Motor neuron (in vitro differentiated cells): ENCODE data around the gene MPPED1. TPM values are rescaled to one million over a fixed set of nuclear protein-coding genes. Genes with fewer than 3 reads are reported as not detected.
A peak's percentile ranks its signal among the peaks of the same experiment; 100 is the strongest.

Experiments
- ATAC-seq, 8 experiments: fragments of 200-7000 bp; cut with Tn5 transposase; replicated peaks in 6 of 8; 2 replicates each; pipeline ENCODE4 v1.8.0; 2021; ENCODE audit warnings: mild to moderate bottlenecking in 8 of 8, moderate library complexity in 8 of 8
- H3K27ac ChIP-seq, 2 donors: fragments of 250-450 bp; sonication (Bioruptor Pico); 2 replicates each; pipeline ENCODE4 v1.9.0; 2021; ENCODE audit warnings: antibody characterized with exemption in 2 of 2, mild to moderate bottlenecking in 2 of 2, moderate library complexity in 1 of 2
- H3K4me1 ChIP-seq, 2 donors: fragments of 250-450 bp; sonication (Bioruptor Pico); replicated peaks in 1 of 2; 2 replicates each; pipeline ENCODE4 v1.6.1; 2021; ENCODE audit warnings: antibody characterized with exemption in 2 of 2, mild to moderate bottlenecking in 2 of 2, moderate library complexity in 1 of 2
- H3K4me3 ChIP-seq, 5 donors: fragments of 250-450 bp; sonication (Bioruptor Pico); 2 replicates each; pipeline ENCODE4 v1.9.0; 2021; ENCODE audit warnings: antibody characterized with exemption in 5 of 5, mild to moderate bottlenecking in 5 of 5, moderate library complexity in 4 of 5
- WGBS, 10 experiments: fragments of 450-650 bp; shearing (Covaris generic); methylation state at CpG; one replicate each; pipeline ENCODE4 v1.0.0; 2022; 5-methylcytosine and 5-hydroxymethylcytosine counted together
- in situ Hi-C, 9 experiments: fragments of 400-800 bp; cut with MboI; loops; one replicate each; pipeline ENCODE4 v1.15.0; 2021; ENCODE audit warnings: low sequenced_read_pairs in 9 of 9, low pct_unique_long_range_greater_than_20kb in 2 of 9; ENCODE audit not compliant: unreplicated experiment in 9 of 9
- total RNA-seq, 8 experiments: library from RNA; unstranded; fragments of 300-600 nt; gene quantifications; 2 replicates each; pipeline versions ENCODE4 v1.2.3 to v1.2.4, GENCODE V29; 2022

MPPED1 gene
- total RNA-seq, 8 experiments from 2014 or later = 0.13 to 2.0 (median 0.61) TPM

DNA sequence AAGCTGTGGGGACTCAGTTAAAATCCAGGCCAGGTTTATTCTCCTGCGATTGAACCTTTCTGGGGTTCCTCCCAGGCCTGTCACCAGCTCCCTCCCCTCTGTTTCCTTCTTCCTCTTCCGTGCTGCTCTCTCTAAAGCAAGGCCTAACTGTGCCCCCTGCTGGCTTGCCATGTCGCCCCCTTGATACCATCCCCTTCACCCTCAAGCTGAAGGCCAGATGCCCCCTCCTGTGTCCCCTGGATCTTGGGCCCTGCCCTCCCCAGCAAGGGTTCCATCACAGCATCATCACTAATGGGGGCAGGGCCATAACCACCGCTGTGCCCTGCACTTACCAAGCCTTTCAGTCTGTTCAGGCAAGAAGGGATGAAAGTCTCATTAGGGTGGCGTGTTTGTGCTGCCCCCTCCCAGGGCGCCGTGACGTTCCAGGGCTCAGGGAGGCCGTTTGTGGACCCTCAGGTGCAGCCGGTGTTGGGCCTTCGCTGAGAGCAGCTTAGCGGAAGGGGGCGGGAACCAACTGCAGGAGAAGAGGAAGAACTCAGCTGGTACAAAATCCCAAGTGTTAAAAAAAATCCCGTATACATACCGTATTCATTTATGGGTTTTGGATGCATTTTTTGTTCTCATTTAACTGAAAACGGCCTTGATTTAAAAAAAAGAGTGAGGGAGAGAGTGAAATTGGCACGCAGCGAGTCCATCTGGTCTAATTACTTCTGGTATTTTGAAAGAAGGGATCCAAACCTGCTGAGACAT is 69.9 kb downstream of the MPPED1 start:
- 0 to 80% (median 38%) methylated on average over 1 to 8 of the region's 18 CpGs; no CpG with 5 or more reads in 1 of the 10 experiments for WGBS, 10 experiments
- in situ Hi-C loops = no loop called here
- no peak overlapping the region for H3K4me3 ChIP-seq
- H3K27ac ChIP-seq = no peak overlapping the region
- peak in 6 of 8 experiments; percentile 21 to 40 (median 28) for ATAC-seq
- peaks cover 20 to 22% of the 10 kb centered on the region in 2 donors for H3K4me1 ChIP-seq

DNA sequence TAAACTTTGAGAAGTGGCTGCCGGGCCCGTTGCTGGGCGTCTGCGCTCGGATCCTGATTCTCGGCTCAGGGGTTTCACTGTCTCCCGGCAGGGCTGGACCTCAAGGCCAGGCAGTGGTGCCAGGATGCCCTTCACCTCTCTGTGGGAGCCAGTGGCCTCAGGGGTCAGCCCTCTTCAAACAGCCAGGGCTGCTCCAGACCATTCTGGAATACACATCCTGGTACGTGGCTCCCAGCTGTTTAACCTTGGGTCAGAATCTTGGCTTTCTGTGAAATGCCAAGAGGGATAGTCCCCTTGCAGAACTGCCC is 70.5 kb downstream of the MPPED1 start:
- 8 to 100% (median 72%) methylated on average over 1 to 7 of the region's 8 CpGs; no CpG with 5 or more reads in 5 of the 10 experiments for WGBS, 10 experiments
- Histone ChIP-seq H3K27ac (no peak overlapping the region), H3K4me3 (no peak overlapping the region), H3K4me1 (peaks cover 21 to 22% of the 10 kb centered on the region in 2 donors)
- ATAC-seq = no peak
- in situ Hi-C loops = no loop called here

DNA sequence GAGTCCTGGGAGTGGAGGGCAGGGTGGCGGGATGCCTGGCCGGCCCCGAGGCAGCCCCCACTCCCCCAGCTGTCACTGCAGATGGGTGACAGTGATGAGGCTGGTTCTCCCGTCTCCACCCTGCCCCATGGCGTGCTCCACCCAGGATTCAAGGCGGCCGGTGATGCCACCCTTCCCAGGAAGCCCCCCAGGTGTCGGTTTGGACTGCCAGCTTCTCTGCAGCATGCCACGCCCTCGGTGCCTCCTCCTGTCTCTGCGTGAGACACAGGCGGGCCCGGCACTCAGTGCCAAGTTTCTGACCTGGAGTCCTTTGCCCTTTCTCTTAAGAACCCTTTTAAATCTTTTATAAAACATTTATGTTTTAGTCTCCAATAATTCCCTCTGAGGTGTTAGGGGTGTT is 71.5 kb downstream of the MPPED1 start:
- in situ Hi-C loops = no loop called here
- Histone ChIP-seq H3K27ac (no peak overlapping the region), H3K4me1 (peaks cover 28 to 31% of the 10 kb centered on the region in 2 donors), H3K4me3 (no peak overlapping the region)
- WGBS, 10 experiments = 0 to 89% (median 47%) methylated on average over 1 to 5 of the region's 13 CpGs; no CpG with 5 or more reads in 6 of the 10 experiments
- no peak for ATAC-seq

DNA sequence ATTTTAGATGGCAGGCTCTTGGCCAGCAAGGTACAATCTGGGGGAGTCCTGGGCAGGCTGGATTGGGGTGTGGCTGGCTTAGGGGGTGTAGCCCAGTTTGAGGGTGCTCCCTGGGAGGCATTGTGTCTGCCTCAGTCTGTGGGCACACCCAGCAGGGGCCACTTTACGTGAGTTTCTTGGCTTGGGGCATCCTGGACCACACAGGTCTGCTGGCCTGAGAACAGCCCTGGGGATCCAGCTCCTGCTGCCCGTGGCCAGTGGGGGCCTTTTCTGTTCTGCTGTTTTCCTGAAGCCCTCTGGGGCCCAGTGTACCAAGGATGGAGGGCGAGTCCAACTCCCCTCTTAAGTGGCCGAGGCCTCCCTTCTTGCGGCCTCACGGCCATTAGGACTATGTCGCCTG is 71.9 kb downstream of the MPPED1 start:
- no peak for ATAC-seq
- in situ Hi-C loops = no loop called here
- 20 to 100% (median 50%) methylated on average over 1 to 2 of the region's 7 CpGs; no CpG with 5 or more reads in 5 of the 10 experiments for WGBS, 10 experiments

GRCh38 chr22:43484227-43484626 is 72.4 kb downstream of the MPPED1 start:
- H3K4me3 ChIP-seq = no peak overlapping the region
- no peak for ATAC-seq
- H3K4me1 ChIP-seq = peaks cover 30 to 37% of the 10 kb centered on the region in 2 donors
- in situ Hi-C loops = no loop called here
- no peak overlapping the region for H3K27ac ChIP-seq
- WGBS, 10 experiments = 13 to 100% (median 93%) methylated on average over 1 to 4 of the region's 8 CpGs; no CpG with 5 or more reads in 4 of the 10 experiments

More for the DNA sequence above, 71.9 kb downstream of the MPPED1 start:
- Histone ChIP-seq H3K4me3 (no peak overlapping the region), H3K4me1 (peaks cover 30 to 35% of the 10 kb centered on the region in 2 donors), H3K27ac (no peak overlapping the region)

GRCh38 chr22:43485502-43486089 is 73.8 kb downstream of the MPPED1 start:
- in situ Hi-C loops = no loop called here
- Histone ChIP-seq H3K4me3 (no peak overlapping the region), H3K27ac (no peak overlapping the region), H3K4me1 (peaks cover 30 to 37% of the 10 kb centered on the region in 2 donors)
- peak in 5 of 8 experiments; percentile 46 to 67 (median 61) for ATAC-seq
- WGBS, 10 experiments = 32 to 80% (median 57%) methylated on average over 2 to 6 of the region's 20 CpGs; no CpG with 5 or more reads in 1 of the 10 experiments

DNA sequence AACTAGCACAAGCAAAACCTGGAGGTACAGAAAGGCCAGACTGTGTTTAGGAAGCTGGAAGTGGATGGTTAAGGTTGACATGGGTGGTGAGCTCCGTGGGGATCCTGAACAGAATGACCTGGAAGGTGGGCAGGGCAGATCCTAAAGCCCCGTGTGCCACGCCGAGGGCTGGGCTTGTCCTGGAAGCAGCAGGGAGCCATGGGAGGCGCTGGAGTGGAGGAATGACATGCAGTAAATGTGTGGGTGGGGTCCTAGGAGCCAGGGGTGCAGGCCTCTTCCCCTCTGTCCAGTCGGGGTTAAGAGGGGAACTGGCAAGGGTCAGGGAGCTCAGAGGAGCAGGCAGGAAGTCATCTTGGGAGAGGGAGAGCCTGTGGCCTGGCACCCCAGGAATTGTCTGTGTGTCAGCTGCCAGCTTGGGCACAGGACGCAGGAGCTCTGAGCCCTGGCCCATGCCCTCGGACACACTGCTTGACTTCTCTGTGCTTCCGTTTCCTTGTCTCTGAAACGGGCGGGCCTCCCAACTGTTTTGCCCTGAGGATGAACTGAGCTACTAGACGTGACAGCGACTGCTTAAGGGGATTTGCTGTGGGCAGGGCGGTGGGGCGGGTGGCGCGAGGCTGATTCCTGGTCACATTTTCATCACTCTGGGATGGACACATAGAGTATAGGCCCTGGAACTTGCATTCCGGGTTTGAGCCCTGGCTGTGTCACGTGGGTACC is 75.7 kb downstream of the MPPED1 start:
- Histone ChIP-seq H3K27ac (no peak overlapping the region), H3K4me1 (peaks cover 20 to 28% of the 10 kb centered on the region in 2 donors), H3K4me3 (no peak overlapping the region)
- WGBS, 10 experiments = 0 to 89% (median 60%) methylated on average over 1 to 7 of the region's 19 CpGs; no CpG with 5 or more reads in 2 of the 10 experiments
- no peak for ATAC-seq
- in situ Hi-C loops = no loop called here

DNA sequence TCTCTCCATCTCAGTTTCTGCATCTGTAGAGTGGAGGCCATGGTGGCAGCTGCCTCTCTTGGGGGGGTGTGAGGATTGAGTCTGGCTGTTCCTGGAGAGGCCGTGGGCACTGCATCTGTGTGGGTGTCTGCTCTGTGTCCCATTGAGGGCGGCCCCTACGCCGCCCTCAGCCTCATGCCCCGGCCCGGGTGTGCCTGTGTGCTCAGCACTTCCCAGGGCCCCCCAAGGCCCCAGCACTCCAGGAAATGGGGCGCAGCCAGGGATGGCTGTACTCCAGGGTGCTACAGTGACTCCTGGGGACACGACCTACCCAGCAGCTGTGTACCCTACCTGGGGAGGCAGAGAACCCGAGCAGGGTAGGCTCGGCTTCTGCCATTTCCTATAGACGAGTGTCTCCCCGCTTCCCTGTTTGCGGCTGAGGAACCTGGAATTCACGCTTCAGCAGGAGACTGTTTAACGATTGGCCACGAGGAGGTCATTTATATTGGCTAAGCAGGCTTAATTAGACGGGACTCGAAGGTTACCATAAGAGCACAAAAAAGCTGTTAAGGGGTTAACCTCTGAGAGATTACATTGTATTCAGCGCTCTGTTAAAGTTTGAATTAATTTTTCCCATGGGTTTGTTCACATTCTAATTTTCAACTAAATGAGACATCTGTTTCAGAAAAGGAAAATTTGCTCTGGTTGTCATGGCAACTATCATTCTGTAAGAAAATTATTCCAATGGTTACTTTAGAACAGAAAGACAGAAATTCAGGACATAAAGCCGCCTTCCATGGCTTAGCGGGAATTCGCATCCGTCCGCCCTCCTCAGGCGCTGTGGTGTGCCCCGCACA is 76.4 kb downstream of the MPPED1 start:
- no peak overlapping the region for H3K4me3 ChIP-seq
- WGBS, 10 experiments = 0 to 96% (median 67%) methylated on average over 1 to 10 of the region's 26 CpGs; no CpG with 5 or more reads in 1 of the 10 experiments
- in situ Hi-C loops = no loop called here
- H3K27ac ChIP-seq = no peak overlapping the region
- ATAC-seq = peak in 4 of 8 experiments; percentile 26 to 44 (median 37)
- peaks cover 20 to 27% of the 10 kb centered on the region in 2 donors for H3K4me1 ChIP-seq

DNA sequence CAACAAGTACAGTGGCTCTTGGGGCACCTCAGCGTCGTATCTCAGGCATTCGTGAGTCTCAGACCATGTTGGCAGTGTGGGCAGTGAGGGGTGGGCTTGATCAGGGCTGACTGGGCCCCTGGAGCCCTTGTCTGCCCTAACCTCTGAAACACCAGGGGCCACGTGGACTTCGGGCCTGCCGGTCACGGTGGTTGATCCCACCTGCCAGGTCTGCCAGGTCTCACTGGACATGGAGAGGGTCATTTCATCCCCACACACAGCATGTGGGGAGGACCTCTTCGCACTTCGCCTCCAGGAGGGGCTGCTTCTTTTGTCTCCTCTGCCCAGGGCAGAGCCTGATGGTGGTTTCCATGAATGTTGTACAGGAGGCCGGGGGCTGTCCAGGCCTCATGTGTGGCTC is 77.1 kb downstream of the MPPED1 start:
- peak in 1 of 8 experiments; percentile 3 for ATAC-seq
- WGBS, 10 experiments = 0 to 47% (median 17%) methylated on average over 1 to 5 of the region's 10 CpGs; no CpG with 5 or more reads in 7 of the 10 experiments
- Histone ChIP-seq H3K27ac (no peak overlapping the region), H3K4me1 (peaks cover 20 to 27% of the 10 kb centered on the region in 2 donors), H3K4me3 (no peak overlapping the region)
- in situ Hi-C loops = no loop called here

- whole genome bisulfite sequencing, 10 experiments = 6 to 90% (median 82%) methylated on average over 3 to 5 of the region's 7 CpGs; no CpG with 5 or more reads in 6 of the 10 experiments
- Histone ChIP-seq H3K4me3 (no peak overlapping the region), H3K4me1 (peaks cover 15 to 23% of the 10 kb centered on the region in 2 donors), H3K27ac (no peak overlapping the region)
- in situ Hi-C loops = no loop called here
- no peak for ATAC-seq
Observed at GRCh38 chr22:43490311-43490710, 78.5 kb downstream of the MPPED1 start.

GRCh38 chr22:43491177-43491576 is 79.4 kb downstream of the MPPED1 start:
- no peak for ATAC-seq
- no peak overlapping the region for H3K27ac ChIP-seq
- no peak overlapping the region for H3K4me3 ChIP-seq
- in situ Hi-C loops = no loop called here
- H3K4me1 ChIP-seq = peaks cover 7 to 17% of the 10 kb centered on the region in 2 donors
- WGBS, 10 experiments = 0 to 86% (median 50%) methylated on average over 1 to 3 of the region's 3 CpGs

GRCh38 chr22:43491737-43492136 is 79.9 kb downstream of the MPPED1 start:
- H3K27ac ChIP-seq = no peak overlapping the region
- 83 to 100% methylated on average over 1 of the region's 1 CpG; no CpG with 5 or more reads in 8 of the 10 experiments for WGBS, 10 experiments
- H3K4me1 ChIP-seq = peaks cover 7 to 17% of the 10 kb centered on the region in 2 donors
- no peak for ATAC-seq
- in situ Hi-C loops = no loop called here
- H3K4me3 ChIP-seq = no peak overlapping the region
